GM18868 (cell line): Measurements from ENCODE around the gene IL1RAPL2.
"Not testable (repeated sequence)": the region's sequence is repeated elsewhere in the genome, so short reads cannot be mapped to it uniquely, and the experiment has no call there.

Experiments used
- ATAC-seq: cut with Tn5 transposase; IDR thresholded peaks from one replicate; pipeline ENCODE4 v1.9.1; 2021; ENCODE audit warnings: mild to moderate bottlenecking, moderate library complexity; ENCODE audit not compliant: unreplicated experiment

IL1RAPL2 gene

DNA sequence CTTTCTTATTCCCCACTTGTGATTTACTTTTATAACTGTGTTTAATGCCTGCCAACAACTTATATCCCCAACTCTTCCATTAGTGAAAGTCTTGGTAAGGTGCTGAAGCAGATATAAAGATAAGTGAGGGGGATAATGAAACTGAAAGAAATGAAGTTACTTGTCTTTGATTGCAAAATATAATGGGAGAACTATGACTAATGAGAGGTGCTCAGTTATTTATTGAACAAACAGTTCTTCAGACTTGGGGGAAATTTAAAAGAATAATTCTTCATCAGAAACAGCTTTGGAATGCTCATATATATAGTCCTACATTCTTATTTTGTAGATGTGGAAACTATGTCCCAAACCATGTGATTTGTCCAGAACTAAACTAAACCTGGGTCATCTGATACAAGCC is 441.0 kb downstream of the IL1RAPL2 start:
- no peak for ATAC-seq

DNA sequence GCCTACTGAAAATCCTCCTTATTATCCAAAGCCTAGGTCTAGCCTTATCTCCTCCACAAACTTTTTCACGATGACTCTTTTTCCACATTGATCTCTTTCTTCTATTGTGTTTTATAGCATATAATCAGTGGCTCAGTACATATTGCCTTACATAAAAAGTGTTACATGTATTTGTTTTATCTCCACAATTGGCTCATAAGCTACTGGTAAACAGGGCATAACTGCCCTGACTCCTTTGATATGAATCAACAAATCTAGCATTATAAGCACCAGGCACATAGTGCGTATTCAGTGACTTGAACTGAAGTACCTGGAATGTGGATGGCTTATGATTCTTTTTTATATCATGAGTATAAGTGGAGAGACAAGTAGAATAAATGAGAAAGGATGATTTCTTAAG is 447.7 kb downstream of the IL1RAPL2 start:
- no peak for ATAC-seq

DNA sequence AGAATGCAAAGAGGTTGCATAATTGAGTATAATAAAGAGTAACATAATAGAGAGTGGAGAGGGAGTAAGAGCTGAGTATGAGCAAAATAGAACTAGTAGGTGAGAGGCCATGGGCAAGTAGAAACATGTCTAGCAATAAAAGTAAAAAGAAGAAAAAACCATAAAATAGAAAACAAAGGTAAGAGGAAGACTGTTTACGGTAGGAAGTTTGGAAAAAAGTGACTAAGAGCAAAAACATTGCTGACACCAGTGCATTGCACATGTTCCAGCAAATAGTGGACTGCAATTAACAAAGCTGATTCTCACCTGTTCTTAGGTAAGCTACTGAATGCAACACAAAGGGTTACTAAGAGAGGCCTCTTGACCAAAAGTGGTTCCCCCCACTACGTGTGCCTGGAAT is 451.6 kb downstream of the IL1RAPL2 start:
- ATAC-seq, result no peak

DNA sequence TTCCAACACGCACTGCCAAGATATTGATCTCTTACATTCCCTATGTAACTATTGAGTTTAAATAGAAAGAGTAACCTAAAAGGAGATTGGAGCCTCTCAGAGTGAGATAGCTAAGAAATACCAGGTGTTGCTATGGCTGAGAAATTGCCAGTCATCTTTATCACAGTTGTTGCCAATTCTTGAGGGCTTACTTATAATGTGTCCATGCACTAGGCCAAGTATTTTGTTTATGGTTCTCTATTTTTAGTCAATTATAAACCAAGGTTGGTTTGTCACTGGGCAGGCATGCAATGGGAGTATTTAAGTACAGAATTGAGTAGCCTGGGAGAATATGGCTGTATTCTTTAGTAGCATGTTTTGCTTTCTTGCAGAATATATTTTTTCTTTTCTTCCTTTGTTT is 452.9 kb downstream of the IL1RAPL2 start:
- no peak for ATAC-seq

DNA sequence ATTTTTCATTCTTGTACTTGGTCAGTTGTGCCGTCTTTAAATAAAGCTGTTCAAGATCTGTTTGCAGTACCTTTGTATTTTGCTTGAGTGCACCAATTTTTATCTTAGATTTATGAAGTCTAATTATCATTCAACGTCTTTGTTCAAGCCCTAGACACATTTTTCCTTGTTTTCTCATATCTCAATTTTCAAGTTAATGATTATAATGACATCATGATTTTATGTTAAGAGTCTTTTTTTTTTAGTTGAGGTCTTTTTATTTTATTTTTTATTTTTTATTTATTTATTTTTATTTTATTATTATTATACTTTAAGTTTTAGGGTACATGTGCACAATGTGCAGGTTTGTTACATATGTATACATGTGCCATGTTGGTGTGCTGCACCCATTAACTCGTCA is 463.0 kb downstream of the IL1RAPL2 start:
- not testable (repeated sequence) for ATAC-seq

DNA sequence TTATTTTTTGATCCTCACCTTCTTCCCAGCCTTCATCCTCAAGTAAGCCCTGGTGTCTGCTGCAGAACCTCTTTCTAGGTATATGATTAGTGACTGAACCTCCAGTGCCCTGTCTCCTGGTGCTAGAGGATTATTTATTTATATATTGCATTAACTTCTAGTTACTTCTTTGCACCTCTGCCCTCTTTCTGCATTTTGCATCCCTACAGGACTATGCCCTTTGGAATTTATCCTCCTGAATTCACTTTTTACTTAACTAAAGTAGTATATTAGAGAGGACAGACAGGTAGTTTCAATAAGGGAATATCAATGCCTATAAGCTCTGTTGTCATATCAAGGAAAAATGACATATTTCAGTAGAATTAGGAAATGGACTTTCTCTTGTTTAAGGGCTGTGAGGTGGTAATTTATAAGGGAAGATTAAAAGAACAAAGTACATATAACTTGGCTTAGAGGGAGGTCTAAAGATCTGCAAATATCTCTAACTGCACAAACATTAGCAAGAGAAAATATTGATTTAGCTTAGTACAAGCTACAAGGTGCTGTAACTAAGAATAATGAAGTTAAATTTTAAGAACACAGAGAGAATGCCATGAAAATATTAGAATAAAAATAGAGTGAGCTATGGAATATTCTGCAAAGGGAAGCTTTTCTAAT is 472.8 kb downstream of the IL1RAPL2 start:
- no peak for ATAC-seq

DNA sequence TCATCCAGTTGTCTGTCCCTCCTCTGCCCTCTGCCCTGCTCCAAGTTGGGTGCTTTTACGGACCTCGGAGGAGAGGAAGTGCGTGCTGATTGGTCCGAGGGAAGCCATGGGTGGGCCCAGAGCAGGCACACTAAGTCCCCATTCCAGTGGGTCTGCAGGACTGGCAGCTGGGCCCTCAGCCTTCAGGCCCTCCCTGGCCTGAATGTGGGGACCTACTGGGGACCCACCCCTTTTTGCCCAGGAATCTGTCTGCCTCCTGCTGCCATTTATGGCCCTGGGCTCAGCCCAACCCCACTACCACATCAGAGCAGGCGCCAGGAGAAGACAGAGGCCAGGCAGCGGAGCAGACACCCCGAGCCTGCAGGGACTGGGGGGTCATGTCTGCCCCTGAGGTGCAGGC is 484.9 kb downstream of the IL1RAPL2 start:
- no peak for ATAC-seq

DNA sequence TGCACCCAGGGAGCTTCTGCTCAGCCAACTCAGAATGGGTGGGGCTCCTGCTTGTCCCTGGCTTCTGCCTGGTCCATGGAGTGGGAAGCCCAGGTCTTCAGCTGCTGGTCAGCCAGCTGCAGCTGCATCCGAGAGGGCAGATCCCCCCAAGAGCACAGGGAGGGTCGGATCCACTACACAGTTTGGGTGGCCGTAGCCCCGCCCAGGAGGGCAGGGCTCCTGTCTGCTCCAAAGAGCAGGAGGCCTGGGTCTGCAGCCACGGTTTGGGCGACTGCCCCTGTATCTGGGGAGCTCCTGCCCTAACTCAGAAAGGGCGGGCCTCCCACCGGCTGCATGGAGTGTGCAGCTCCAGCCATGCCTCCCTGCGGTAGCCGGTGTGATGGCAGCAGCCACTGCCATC is 485.4 kb downstream of the IL1RAPL2 start:
- ATAC-seq, result no peak

DNA sequence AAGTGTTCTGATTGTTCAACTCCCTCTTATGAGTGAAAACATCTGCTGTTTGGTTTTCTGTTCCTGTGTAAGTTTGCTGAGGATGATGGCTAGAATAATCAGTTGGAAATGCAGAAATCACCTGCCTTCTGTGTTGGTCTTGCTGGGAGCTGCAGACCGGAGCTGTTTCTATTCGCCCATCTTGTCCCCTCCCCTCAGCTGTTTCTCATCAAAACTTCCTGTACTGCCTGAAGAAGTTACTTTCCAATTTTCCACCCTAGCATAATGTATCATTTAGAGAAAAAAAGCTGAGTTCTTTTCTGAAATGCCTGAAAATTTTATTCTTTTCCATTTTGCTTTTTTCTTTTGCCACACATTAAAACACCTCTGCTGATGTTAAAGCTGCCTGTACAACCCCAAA is 486.9 kb downstream of the IL1RAPL2 start:
- no peak for ATAC-seq

DNA sequence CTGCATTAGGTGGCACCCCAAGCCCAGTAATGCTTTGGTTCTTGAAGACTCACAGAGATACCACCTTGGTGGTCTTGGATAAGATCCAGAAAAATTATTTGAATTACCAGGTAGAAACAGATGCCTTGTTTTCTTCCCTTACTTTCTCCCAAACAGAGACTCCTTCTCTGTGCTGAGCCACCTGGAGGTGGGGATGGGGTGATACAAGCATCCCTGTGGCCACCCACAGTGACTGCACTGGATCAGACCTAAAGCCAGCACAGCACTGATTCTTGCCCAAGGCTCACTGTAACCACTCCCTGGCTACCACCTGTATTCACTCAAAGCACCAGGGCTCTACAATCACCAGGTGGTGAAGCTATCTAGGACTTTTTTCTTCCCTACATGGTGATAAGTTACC is 497.7 kb downstream of the IL1RAPL2 start:
- no peak for ATAC-seq

DNA sequence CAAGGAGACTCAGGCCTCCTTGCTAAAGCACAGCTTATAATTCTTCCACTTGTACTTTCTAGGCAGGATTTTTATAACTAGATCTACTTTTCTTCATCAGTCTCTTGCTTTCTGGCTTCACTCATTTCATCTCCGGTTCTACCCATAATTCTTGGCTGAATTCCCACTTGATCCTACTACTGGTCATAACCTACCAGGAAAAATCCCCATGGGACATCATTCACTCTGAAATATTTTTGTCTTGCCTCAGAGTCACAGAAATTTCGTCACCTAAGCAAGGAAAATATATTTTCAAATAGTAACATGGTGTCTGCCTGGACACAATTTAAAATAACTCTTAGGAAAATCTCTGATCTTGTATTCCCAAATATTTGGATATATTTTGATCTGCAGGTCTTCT is 532.2 kb downstream of the IL1RAPL2 start:
- ATAC-seq, result no peak

DNA sequence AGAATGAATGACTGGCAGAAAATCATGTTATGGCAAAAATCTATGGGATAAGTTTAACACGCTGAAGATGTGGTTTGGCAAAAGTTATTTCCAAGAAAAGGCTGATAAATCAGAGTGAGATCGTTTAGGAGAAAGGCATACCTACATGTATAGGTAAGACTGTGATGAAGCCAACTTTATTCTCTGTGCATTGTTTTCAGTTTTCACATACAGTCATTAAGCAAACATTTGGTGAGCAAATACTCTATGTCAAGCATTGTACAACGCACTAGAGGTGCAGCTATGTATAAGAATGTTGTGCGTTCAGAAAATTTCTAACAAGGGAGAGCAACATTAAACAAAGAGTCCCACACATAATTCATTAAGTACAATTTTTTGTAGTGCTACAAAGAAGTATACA is 532.8 kb downstream of the IL1RAPL2 start:
- ATAC-seq, result no peak

DNA sequence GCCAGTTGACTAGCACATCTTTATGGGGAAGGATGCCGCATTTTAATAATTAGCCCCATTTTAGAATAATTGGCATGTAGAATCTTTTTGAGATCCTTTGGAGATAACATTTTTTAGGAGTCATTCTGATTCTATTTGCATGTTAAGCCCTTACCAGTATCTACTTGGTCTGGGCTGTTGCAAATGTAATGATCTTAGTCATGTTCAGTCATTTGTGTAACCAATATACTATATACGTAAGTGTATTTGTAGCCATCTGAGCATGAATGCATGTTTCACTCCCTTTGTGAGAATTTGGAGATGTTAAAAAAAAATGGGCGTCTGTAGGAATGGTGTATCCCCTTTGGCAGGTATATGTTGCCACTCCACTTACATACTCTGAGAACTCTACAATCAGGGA is 535.4 kb downstream of the IL1RAPL2 start:
- peak; percentile 78 for ATAC-seq

DNA sequence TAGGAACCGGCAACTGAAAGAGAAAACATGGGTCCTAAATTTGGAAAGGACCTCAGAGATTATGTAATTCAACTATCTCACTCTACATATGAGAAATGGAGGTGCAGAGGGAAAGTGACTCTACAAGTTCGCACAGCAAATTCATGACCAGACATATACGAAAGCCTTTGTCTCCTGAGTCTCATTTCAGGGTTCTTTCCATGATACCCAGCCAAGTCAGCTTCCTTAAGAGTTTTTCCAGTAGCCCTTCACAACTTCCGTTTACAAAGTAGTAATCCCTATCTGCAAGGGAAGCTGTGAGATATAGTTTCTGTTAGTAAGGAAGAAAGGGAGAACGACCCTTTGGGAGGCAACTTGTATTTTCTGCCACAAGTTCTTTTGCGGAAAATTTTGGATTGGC is 543.9 kb downstream of the IL1RAPL2 start:
- ATAC-seq, result no peak

DNA sequence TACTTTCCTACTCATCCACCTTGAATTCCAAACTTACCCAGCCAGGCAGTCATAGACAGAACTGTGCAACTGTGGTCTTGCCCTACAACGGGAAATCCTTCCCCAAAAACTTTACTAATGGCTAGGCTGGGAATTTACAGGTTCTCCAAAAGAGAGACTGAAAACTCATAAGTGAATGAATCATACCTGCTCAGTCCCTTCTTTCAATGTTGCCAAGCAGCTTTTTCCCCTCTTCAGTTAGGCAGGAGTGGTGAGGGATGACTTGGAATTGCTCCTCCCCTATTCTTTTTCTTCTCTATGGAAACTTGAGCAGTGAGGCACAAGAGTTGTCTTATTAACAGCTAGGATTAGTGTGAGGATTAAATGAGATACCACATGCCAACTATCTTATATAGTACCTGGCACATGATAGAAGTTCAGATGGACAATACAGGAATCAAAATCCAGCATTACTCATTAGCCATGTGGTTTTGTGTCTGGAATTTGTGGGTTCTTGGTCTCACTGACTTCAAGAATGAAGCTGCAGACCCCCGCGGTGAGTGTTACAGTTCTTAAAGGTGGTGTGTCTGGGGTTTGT is 548.6 kb downstream of the IL1RAPL2 start:
- ATAC-seq, result no peak

DNA sequence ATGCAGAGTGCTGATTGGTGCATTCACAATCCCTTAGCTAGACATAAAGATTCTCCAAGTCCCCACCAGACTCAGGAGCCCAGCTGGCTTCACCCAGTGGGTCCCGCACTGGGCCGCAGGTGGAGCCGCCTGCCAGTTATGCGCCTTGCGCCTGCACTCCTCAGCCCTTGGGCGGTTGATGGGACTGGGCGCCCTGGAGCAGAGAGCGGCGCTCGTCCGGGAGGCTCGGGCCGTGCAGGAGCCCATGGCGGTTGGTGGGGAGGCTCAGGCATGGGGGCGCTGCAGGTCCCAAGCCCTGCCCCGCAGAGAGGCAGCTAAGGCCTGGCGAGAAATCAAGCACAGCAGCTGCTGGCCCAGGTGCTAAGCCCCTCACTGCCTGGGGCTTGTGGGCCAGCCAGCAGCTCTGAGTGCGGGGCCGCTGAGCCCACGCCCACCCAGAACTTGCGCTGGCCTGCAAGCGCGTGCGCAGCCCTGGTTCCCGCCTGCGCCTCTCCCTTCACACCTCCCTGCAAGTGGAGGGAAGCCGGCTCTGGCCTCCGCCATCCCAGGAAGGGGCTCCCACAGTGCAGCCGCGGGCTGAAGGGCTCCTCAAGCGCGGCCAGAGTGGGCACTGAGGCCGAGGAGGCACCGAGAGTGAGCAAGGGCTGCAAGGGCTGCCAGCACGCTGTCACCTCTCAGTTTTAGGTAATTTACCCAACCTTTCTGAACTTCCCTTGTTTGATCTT is 549.8 kb downstream of the IL1RAPL2 start:
- ATAC-seq, result not testable (repeated sequence)

DNA sequence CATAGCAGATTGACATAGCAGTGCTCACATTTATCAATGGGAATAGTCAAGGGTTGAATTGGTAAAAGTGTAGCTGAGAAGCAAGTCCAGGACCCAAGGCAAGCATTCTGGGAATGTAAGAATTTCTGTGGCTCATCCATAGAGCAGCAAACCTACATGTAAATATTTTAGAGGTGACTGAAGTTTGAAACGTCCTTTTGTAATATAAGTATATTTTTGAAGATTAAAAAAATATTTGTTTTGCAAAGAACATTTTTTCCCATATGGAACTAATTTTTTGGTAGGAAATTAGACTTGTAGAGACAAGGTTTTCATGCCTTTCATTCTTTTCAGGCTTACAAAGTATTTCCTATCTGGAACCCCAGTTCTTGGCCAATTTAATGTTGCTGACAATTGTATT is 550.5 kb downstream of the IL1RAPL2 start:
- no peak for ATAC-seq

DNA sequence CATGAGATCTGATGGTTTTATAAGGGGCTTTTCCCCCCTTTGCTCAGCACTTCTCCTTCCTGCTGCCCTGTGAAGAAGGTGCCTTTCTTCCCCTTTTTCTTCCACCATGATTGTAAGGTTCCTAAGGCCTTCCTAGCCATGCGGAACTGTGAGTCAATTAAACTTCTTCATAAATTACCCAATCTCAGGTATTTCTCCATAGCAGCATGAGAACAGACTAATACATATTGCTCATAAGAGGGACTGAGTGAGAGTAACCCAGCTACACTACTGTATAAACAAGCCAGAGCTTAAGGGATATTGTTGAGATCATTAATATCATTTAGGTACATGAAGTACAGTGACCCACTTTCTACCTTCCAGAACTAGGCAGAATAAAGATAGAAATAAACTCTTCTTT is 551.6 kb downstream of the IL1RAPL2 start:
- no peak for ATAC-seq

DNA sequence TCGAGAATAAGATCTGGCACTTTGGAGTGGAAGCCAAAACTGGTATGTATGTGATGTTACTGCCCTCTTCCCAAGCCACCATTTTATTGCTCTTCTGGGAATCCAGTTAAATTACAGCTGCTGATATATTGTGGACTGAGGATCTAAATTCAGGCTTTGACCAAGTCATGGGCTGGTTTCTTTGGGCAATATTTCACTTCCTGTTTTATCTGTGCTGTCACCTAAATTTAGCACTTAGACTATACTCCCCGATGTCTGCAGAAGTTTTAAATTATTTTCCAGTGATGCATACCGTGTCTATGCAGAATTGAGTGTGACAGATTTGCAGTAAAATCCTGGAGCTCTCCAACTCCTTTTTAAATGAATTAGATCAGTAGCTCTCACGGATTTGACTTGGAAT is 554.5 kb downstream of the IL1RAPL2 start:
- ATAC-seq, result peak; percentile 74

DNA sequence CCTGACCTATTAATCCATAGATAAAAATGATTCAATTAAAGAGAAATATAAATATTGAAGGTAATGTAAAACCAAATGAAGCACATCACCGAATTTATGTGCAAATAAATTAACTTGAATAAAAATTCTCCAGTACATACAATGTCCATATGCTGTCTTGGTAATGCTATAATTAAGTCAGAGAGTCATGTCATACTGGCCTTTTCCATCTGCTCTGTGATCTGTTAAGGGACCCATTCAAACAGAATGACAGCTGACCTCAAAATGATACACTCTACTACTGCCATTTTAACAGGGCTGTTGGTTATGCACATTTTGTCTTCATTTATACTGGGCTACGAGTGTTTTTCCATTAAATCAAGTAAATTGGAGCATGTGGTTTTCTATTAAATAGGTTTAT is 555.2 kb downstream of the IL1RAPL2 start:
- no peak for ATAC-seq

DNA sequence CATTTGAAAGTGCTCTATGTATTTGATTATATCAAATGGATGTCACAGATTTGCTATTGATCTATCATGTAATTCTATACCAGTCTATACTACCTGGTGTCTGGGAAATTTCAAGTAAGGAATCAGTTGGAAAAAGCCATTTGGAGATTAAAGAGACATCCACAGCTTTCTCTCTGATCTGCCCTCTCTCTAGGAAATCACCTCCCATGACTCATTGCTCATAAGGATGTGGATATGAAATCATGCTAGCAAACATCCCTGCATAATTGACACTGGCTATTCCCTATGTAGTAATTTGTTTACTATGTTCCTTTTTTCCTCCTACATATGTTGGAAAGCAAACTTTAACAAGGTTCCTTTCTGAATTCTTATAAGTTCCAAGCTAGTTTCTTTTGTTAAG is 560.2 kb downstream of the IL1RAPL2 start:
- ATAC-seq, result no peak

DNA sequence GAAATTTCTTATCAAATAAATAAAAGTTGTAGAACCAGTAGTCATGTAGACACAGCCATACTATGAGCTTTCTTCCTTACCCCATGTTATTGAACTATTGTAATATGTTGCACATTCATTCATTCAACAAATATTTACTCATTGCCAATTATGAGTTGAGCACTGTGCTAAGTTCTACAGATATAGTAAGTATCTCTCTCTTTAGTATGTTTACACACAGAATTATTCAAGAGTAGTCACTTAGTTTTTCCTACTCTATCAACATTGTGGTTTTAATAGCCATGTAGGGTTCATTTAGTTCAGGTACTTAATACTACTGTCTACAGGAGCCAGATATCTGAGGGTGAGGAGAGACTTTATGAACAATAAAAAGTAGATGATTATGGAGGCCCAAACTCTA is 568.3 kb downstream of the IL1RAPL2 start:
- no peak for ATAC-seq
